Spleen (tissue), 7 donors: ENCODE results near the gene MCM9.

Experiments used
- CTCF ChIP-seq, 11 experiments: fragments of 200-600 bp in 7 of 11; fragments of 450-650 bp in 4 of 11; sonication (generic) in 4 of 11; IDR thresholded peaks in 8 of 11; conservative IDR thresholded peaks in 3 of 11; 1 replicate in 7 of 11; 2 replicates in 4 of 11; pipeline versions ENCODE4 v1.4.0 to v1.8.0; 2016 to 2021; ENCODE audit warnings: antibody characterized with exemption in 11 of 11, inconsistent platforms in 4 of 11, mild to moderate bottlenecking in 1 of 11
- POLR2AphosphoS5 ChIP-seq, 3 donors: sonication (generic); formaldehyde crosslinking; IDR thresholded peaks; one replicate each; pipeline ENCODE4 v1.5.1; 2017; ENCODE audit warnings: antibody characterized with exemption in 3 of 3
- donor health status: DM: no; HTN: no; CAD: no; lungs with moderate emphysema.
- donor health status: DM: no; HTN: no; CAD: no.
- donor health status: DM: no; HTN: no; CAD: no.

- TF ChIP-seq CTCF (IDR thresholded peaks at IDR 0.05 in 8 of 11, conservative IDR thresholded peaks at IDR 0.05 in 3 of 11): no peak
- TF ChIP-seq POLR2AphosphoS5 (IDR thresholded peaks at IDR 0.05): no peak
Measured at GRCh38 chr6:118872318-118872717, 62.6 kb downstream of the MCM9 start.
